Activated naive CD4-positive, alpha-beta T cell treated with anti-CD3 and anti-CD28 coated beads, Interleukin-2, amount 10 ng/mL, durations not matched to agents 7 days and 5 days (primary cell): Measurements from ENCODE around the gene LRPAP1.

Experiments
- CTCF ChIA-PET: fragments of 350-600 bp; sonication (Branson Sonifier 250); formaldehyde crosslinking; loops from one replicate; lab custom pipeline; 2021; ENCODE audit warnings: antibody characterized with exemption; lab: Charles Lee
- DNase-seq: peaks from one replicate; pipeline ENCODE4 v3.0.0-alpha.2; 2020
- H3K27ac Mint-ChIP-seq: one replicate; pipeline ENCODE4 v1.8.0; 2021; ENCODE audit warnings: mild to moderate bottlenecking, moderate library complexity, mixed read lengths
- H3K27me3 Mint-ChIP-seq: one replicate; pipeline ENCODE4 v1.8.0; 2021; ENCODE audit warnings: mild to moderate bottlenecking, mixed read lengths
- H3K36me3 Mint-ChIP-seq: one replicate; pipeline ENCODE4 v1.8.0; 2021; ENCODE audit warnings: mixed read lengths
- H3K4me1 Mint-ChIP-seq: one replicate; pipeline ENCODE4 v1.8.0; 2021; ENCODE audit warnings: mixed read lengths
- H3K4me3 Mint-ChIP-seq: one replicate; pipeline ENCODE4 v1.8.0; 2021; ENCODE audit warnings: mild to moderate bottlenecking, moderate library complexity, mixed read lengths
- H3K9me3 Mint-ChIP-seq: one replicate; pipeline ENCODE4 v1.8.0; 2021; ENCODE audit warnings: mixed read lengths

The LRPAP1 gene

DNA sequence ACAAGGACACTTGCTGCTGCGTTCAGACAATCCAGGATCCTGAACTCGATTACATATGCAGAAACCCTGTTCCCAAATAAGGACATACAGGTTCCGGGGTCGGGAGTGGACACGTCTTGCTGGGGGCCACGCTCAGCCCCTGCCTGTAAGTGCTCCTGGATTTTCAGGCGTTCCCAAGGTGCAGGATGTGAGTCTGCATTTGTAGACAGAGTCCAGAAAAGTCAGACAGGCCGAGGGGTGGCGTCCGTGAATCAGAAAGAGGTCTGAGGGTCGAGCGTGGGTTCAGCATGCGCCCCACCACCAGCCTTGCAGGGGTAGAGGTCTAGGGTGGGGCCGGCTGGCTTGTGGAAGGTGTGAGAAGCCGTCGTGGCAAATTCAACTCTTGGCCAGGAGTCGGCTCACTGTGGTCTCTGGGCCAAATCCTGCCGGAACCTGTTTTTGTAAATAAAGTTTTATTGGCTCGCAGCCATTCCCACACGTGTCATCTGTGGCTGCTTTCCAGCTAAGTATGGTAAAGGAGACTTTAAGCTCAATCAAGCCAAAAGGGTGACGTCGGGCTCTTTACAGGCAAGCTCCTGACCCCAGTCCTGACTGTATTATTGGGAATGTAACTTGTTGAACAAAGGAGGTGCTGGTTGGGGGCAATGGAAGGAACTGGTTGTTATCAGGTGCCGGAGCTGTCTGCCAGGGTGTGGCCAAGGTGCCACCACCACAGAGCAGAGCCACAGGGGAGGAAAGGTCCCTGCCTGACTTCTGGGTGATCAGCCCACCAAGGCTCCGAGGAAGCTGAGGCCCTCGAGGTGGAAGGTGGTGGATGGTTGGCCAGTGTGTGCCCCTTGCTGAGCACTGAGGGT lies 61.8 kb downstream of the LRPAP1 start:
- H3K27me3 Mint-ChIP-seq = no peaks in the 10 kb centered on the region
- no peaks in the 10 kb centered on the region for H3K4me1 Mint-ChIP-seq
- H3K36me3 Mint-ChIP-seq = no peaks in the 10 kb centered on the region
- no peaks in the 10 kb centered on the region for H3K9me3 Mint-ChIP-seq
- H3K4me3 Mint-ChIP-seq = no peak overlapping the region
- CTCF ChIA-PET = interaction anchor here (0.9 to 2.5 kb wide), 2 partner anchors 10 to 11 kb away, joined by 3 to 8 read pairs; no protein-coding TSS in a partner anchor
- no peak for DNase-seq
- H3K27ac Mint-ChIP-seq = no peak overlapping the region

- Mint-ChIP-seq H3K9me3 (no peaks in the 10 kb centered on the region), H3K4me3 (no peak overlapping the region), H3K27me3 (peaks cover 8% of the 10 kb centered on the region), H3K36me3 (no peaks in the 10 kb centered on the region), H3K4me1 (no peaks in the 10 kb centered on the region), H3K27ac (no peak overlapping the region)
- DNase-seq = no peak
- CTCF ChIA-PET = interaction anchor here (0.9 kb wide), 1 partner anchor 11 kb away, joined by 3 read pairs; no protein-coding TSS in a partner anchor
Measured at GRCh38 chr4:3469386-3470243, 62.6 kb downstream of the LRPAP1 start.

DNA sequence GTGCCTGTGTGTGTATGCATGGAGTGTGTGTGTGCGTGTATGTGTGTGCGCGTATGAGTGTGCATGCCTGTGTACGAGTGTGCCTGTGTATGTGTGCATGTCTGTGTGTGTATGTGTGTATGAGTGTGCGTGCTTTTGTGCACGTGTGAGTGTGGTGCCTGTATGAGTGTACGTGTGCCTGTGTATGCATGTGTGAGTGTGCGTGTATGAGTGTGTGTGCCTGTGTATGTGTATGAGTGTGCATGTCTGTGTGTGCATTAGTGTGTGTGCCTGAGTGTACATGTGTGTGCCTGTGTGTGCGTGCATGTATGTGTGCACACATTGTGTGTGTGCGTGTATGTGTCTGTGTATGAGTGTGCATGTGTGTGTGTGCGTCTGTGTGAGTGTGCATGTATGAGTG lies 63.4 kb downstream of the LRPAP1 start:
- CTCF ChIA-PET = no interaction called here
- H3K27me3 Mint-ChIP-seq = peaks cover 16% of the 10 kb centered on the region
- no peak for DNase-seq
- H3K4me3 Mint-ChIP-seq = no peak overlapping the region
- no peaks in the 10 kb centered on the region for H3K4me1 Mint-ChIP-seq
- no peaks in the 10 kb centered on the region for H3K36me3 Mint-ChIP-seq
- no peak overlapping the region for H3K27ac Mint-ChIP-seq
- H3K9me3 Mint-ChIP-seq = no peaks in the 10 kb centered on the region

GRCh38 chr4:3468154-3468553 lies 64.1 kb downstream of the LRPAP1 start:
- CTCF ChIA-PET = no interaction called here
- H3K4me3 Mint-ChIP-seq = no peak overlapping the region
- no peaks in the 10 kb centered on the region for H3K36me3 Mint-ChIP-seq
- H3K4me1 Mint-ChIP-seq = no peaks in the 10 kb centered on the region
- no peak overlapping the region for H3K27ac Mint-ChIP-seq
- H3K27me3 Mint-ChIP-seq = peaks cover 21% of the 10 kb centered on the region
- H3K9me3 Mint-ChIP-seq = no peaks in the 10 kb centered on the region
- DNase-seq = no peak

DNA sequence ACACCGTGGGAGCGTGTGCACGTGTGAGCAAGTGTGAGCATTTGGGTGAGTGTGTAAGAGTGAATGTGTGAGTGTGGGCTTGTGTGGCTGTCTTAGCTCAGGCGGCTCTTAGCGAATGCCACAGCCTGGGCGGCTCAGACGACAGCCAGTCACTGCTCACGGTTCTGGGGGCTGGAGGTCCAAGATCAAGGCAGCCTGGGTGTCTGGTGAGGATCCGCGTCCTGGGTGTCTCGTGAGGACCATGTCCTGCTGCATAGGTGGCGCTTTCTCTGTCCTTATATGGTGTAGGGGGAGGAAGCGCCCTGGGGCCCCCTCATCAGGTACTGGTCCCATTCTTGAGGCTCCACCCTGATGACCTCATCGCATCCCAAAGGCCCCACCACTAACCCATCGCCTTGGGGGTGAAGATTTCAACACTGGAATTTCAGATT lies 64.6 kb downstream of the LRPAP1 start:
- Mint-ChIP-seq H3K4me1 (no peaks in the 10 kb centered on the region), H3K36me3 (no peaks in the 10 kb centered on the region), H3K9me3 (no peaks in the 10 kb centered on the region), H3K27ac (no peak overlapping the region), H3K4me3 (no peak overlapping the region), H3K27me3 (peaks cover 26% of the 10 kb centered on the region)
- CTCF ChIA-PET = no interaction called here
- DNase-seq = no peak

DNA sequence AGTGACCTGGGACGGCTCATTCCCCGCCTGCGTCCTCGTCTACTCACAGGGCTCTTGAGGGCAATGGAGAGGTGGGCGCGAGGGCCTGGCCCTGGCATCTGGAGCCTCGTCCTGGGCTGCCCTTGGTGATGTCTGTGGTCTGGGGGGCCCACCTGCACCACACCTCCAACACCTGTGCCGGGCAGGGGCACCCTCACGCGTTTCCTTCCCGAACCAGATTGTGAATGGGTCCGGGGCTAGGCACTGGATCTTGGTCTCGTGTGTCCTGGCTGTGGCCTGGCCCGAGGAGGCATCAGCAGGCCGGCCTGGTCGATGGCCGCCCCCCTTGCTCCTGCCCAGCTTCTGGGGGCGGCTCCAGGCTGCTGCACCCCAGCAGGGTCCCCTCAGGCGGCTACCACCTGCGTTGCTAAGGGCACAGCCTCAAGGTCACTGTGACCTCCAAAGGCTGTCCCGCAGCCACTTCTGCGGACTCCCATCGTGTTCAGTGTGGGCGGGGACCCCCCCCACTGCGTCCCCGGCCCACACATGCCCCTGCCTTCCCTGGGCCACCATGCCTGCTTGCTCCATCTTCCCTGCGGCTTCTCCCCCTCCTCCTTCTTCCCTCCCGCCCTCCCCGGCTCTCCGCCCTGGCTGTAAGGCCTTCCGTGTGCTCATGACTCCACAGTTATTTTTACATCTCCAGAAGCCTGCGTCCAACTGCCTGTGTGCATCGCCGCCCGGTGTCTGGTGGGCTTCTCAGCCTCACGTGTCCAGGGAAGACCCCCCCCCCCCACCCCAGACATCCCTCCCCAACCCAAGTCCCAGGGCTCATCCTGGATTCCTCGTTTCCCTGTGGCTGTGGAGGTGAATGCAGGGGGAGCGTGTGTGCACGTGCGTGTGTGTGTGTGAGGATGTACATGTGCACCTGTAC lies 65.3 kb downstream of the LRPAP1 start:
- peaks cover 33% of the 10 kb centered on the region for H3K27me3 Mint-ChIP-seq
- no peaks in the 10 kb centered on the region for H3K4me1 Mint-ChIP-seq
- no peak overlapping the region for H3K27ac Mint-ChIP-seq
- no peaks in the 10 kb centered on the region for H3K36me3 Mint-ChIP-seq
- no peaks in the 10 kb centered on the region for H3K9me3 Mint-ChIP-seq
- DNase-seq = no peak
- H3K4me3 Mint-ChIP-seq = no peak overlapping the region
- CTCF ChIA-PET = no interaction called here

DNA sequence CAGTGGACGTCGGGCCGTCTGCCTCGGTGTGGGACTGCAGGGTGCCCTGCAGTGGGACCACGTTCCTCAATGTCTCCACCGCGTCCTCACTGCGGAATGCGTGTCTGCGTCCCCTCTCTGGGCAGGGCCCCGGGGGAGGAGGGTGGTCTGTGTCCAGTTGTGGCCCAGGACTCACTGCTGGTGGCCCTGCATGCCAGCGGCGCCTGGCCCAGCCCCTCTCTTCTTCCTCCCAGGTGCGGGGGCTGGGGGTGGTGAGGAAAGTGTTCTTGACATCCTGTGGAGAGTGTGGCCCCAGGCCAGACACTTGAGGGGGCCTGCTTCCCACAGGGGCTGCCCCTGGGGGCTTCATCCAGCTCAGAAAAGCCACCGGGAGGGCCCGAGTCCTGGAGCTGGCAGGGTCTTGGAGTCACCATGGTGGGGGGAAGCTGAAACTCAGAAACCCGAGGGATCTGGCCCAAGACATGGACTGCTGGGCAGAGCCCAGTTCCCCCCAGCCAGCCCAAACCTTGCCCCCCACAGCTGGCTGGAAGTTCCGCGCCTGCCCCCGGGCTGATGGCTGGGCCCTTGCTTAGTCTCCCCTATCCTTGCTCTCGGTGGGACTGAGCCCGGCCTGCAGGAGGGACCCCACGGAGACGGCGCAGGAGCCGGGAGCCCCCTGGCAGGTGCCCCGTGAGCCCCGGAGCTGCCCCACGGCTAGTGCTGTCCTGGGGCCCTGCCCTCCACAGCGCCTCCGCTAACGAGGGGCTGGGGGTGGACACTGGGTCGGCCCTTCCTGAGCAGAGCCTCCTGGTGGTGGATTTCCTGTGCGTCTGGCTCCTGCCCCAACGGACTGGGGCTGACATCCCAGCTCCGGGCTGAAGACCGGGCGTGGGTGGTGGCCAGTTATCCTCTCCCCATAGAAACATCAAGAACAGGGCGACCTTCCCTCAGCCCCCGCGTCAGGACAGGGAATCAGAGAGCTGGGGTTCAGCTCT lies 66.2 kb downstream of the LRPAP1 start:
- Mint-ChIP-seq H3K9me3 (no peaks in the 10 kb centered on the region), H3K27ac (no peak overlapping the region), H3K4me3 (no peak overlapping the region), H3K4me1 (no peaks in the 10 kb centered on the region), H3K27me3 (peaks cover 42% of the 10 kb centered on the region), H3K36me3 (no peaks in the 10 kb centered on the region)
- DNase-seq = no peak
- CTCF ChIA-PET = no interaction called here

DNA sequence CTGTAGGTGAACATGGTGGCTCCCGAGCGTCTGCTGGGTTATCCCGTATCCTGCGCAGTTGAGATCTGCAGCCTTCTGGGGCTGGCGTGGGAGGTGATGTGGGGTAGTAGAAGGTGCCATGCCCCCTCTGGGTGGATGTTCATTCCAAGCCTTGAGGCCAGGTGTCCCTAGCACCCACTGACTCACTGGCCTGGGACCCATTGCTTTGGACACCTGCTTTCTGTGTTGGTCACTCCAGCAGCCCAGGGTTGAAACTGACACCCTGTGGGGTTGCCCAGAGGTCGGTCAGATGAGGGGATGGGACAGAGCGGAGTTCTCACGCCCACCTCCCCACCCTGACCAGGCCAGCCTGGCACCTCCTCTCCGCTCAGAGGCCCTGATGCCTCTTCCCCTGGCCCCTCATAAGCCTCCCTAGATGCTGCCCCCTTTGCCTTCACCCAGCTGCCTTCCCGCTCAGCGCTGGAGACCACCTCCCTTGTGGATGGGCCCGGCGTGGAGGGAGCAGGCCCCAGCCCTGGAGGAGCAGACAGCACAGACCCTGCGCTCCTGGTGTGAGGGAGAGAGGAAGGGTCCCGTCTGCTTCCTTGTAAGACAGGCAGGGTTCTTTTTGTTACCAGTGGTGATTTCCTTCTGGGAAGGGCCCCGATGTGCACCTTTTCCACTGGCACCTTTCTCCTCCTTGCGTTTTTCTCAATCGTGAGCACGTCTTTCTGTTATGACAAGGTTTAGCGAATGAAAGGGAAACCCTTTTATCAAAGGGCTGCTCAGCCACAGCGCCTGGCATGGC lies 67.1 kb downstream of the LRPAP1 start:
- Mint-ChIP-seq H3K27me3 (peaks cover 47% of the 10 kb centered on the region), H3K4me1 (no peaks in the 10 kb centered on the region), H3K36me3 (no peaks in the 10 kb centered on the region), H3K27ac (no peak overlapping the region), H3K4me3 (no peak overlapping the region), H3K9me3 (no peaks in the 10 kb centered on the region)
- CTCF ChIA-PET = no interaction called here
- no peak for DNase-seq

GRCh38 chr4:3464349-3464905 lies 67.8 kb downstream of the LRPAP1 start:
- H3K4me3 Mint-ChIP-seq = no peak overlapping the region
- H3K27me3 Mint-ChIP-seq = peaks cover 47% of the 10 kb centered on the region
- H3K36me3 Mint-ChIP-seq = no peaks in the 10 kb centered on the region
- no peaks in the 10 kb centered on the region for H3K9me3 Mint-ChIP-seq
- no peak overlapping the region for H3K27ac Mint-ChIP-seq
- H3K4me1 Mint-ChIP-seq = no peaks in the 10 kb centered on the region
- DNase-seq = no peak
- CTCF ChIA-PET = no interaction called here

DNA sequence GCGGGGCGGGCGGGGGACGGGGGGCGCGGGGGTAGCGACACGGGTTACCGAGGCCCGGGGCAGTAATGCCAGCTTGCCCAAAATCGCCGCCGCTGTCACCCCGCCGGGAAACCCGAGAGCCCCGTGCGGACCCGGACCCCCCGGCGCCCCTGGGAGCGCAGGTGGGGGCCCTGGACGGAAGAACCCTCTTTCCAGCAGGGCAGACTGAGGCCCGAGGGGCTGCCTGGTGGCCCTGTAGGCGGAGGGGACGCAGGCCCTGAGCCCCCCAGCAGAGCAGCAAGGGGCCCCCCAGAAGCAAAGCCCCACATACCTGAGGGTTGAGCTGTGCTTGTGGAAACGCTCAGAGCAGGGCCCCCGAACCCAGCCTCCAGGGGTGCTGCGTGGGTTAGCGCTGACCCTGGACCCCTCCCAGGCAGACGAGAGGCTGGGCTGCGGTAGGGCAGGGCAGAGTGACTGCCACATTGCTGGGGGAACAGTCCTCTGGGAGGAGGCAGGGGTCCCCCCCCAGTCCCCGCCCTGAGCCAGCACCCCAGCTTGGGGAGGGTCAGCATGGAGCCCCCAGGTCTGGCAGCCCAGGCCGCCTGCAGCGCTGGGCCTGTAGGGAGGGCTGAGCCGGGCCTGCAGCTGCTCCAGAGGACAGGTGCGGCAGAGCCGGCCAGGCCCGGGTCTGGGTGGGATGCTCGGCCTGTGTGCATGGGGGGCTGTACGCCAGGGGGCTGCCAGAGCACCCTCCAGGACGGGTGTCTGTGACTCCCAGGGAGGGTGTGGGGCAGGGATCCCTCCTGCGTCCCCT lies 68.5 kb downstream of the LRPAP1 start:
- Mint-ChIP-seq H3K27me3 (peaks cover 54% of the 10 kb centered on the region), H3K4me3 (no peak overlapping the region), H3K9me3 (no peaks in the 10 kb centered on the region), H3K4me1 (no peaks in the 10 kb centered on the region), H3K27ac (no peak overlapping the region), H3K36me3 (no peaks in the 10 kb centered on the region)
- DNase-seq = no peak
- CTCF ChIA-PET = no interaction called here

GRCh38 chr4:3462790-3463415 lies 69.3 kb downstream of the LRPAP1 start, which contains the start of gene DOK7:
DOK7 (plus strand) TSS chr4:3463306; CDS start chr4:3463376, 70 bp downstream.
- Mint-ChIP-seq H3K9me3 (no peaks in the 10 kb centered on the region), H3K4me1 (no peaks in the 10 kb centered on the region), H3K36me3 (no peaks in the 10 kb centered on the region), H3K4me3 (no peak within 1 kb of the TSS), H3K27ac (no peak within 1 kb of the TSS), H3K27me3 (peaks cover 57% of the 10 kb centered on the region)
- CTCF ChIA-PET = no interaction called here
- DNase-seq = no peak
